Aorta (tissue), 5 donors: ENCODE results near the gene RHOU. TPM values are rescaled to one million over a fixed set of nuclear protein-coding genes. Genes with fewer than 3 reads are reported as not detected.

Experiments used
- ATAC-seq: fragments of 200-7000 bp; cut with Tn5 transposase; one replicate; pipeline ENCODE4 v1.9.1; 2022; ENCODE audit warnings: moderate library complexity; ENCODE audit not compliant: low FRiP score
- DNase-seq, 2 donors: peaks; one replicate each; pipeline ENCODE4 v3.0.0-alpha.2; 2020
- H3K27ac ChIP-seq, 2 donors: one replicate each; pipeline ENCODE4 v1.5.1; 2013; ENCODE audit warnings: low read length in 2 of 2, mild to moderate bottlenecking in 2 of 2, moderate library complexity in 2 of 2, control low read depth in 1 of 2, inconsistent platforms in 1 of 2, low read depth in 1 of 2
- H3K27me3 ChIP-seq, 2 donors: one replicate each; pipeline ENCODE4 v1.6.1; 2013; ENCODE audit warnings: control low read depth in 1 of 2, low read length in 1 of 2, mild to moderate bottlenecking in 1 of 2, moderate library complexity in 1 of 2; ENCODE audit not compliant: insufficient read depth in 2 of 2, control insufficient read depth in 1 of 2
- H3K36me3 ChIP-seq, 2 donors: one replicate each; pipeline ENCODE4 v1.6.1; 2013; ENCODE audit warnings: control low read depth in 1 of 2, low read length in 1 of 2, mild to moderate bottlenecking in 1 of 2; ENCODE audit not compliant: insufficient read depth in 2 of 2, control insufficient read depth in 1 of 2
- H3K4me1 ChIP-seq, 2 donors: one replicate each; pipeline ENCODE4 v1.6.1; 2013; ENCODE audit warnings: low read length in 2 of 2, control low read depth in 1 of 2, mild to moderate bottlenecking in 1 of 2, moderate library complexity in 1 of 2; ENCODE audit not compliant: insufficient read depth in 2 of 2, control insufficient read depth in 1 of 2
- H3K4me3 ChIP-seq, 2 donors: one replicate each; pipeline ENCODE4 v1.5.1; 2013; ENCODE audit warnings: low read length in 2 of 2, control low read depth in 1 of 2, mild to moderate bottlenecking in 1 of 2
- H3K9me3 ChIP-seq: one replicate; pipeline ENCODE4 v1.6.1; 2013; ENCODE audit warnings: mild to moderate bottlenecking, low read length; ENCODE audit not compliant: control insufficient read depth
- WGBS, 2 donors: extraction: QIAGEN DNeasy Blood & Tissue Kit; methylation state at CpG; one replicate each; pipeline ENCODE4 v1.1.7; 2013; 5-methylcytosine and 5-hydroxymethylcytosine counted together
- intact Hi-C, 2 donors: fragments of 100-400 bp; cut with DNase I; formaldehyde crosslinking; loops; one replicate each; pipeline versions ENCODE4 v1.14.2 to v1.15.0; 2022
- polyA plus RNA-seq, 2 donors: library from polyadenylated mRNA; stranded (reverse); fragments of 200-250 nt; gene quantifications; one replicate each; pipeline ENCODE4 v1.2.3, GENCODE V29; 2013
- total RNA-seq, 2 donors: library from RNA; stranded (reverse); fragmentation: NEBNext Ultra II Directional; extraction: Animal tissue kit (Norgen Biotek cat#: 25700); gene quantifications; one replicate each; pipeline ENCODE4 v1.2.1, GENCODE V29; 2021
- donor health status: healthy with polysubstance abuse.
- donor health status: Bipolar disorder and iron deficiency.
- donor health status: DM: no; HTN: no; CAD: no.
- donor health status: DM: no; HTN: no; CAD: no.
- donor health status: DM: yes; HTN: yes; CAD: no.

Gene RHOU
- total and polyA plus RNA-seq, 4 donors, result 15.4 to 37.3 (median 31.4) TPM

DNA sequence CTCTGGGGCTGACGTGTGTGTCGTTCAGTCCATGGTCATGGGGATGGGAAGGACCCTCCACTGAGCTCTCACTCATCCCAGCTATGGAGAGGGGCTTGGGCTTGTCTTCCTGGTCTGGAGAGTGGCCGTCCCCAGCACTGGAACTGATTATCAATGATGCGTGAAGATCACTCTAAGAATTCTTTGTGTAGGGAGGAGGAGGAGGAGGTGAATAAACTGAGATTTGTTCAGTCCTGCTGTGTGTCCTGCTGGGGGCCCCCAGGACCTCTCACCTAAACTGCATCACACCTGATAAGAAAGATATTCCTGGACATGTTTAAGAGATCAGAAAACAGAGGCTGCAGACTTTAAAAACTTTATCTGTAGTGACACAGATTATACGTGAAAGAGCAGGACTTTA lies 21.2 kb downstream of the RHOU start:
- no peaks in the 10 kb centered on the region for H3K36me3 ChIP-seq
- intact Hi-C loops, result no loop called here
- ATAC-seq (no peak), DNase-seq (no peak)
- 90 to 94% methylated on average over 5 of the region's 5 CpGs for WGBS, 2 donors
- H3K9me3 ChIP-seq, result no peaks in the 10 kb centered on the region
- no peak overlapping the region for H3K4me3 ChIP-seq
- peaks cover 0 to 3% of the 10 kb centered on the region in 2 donors for H3K4me1 ChIP-seq
- no peak overlapping the region for H3K27ac ChIP-seq
- no peaks in the 10 kb centered on the region for H3K27me3 ChIP-seq

DNA sequence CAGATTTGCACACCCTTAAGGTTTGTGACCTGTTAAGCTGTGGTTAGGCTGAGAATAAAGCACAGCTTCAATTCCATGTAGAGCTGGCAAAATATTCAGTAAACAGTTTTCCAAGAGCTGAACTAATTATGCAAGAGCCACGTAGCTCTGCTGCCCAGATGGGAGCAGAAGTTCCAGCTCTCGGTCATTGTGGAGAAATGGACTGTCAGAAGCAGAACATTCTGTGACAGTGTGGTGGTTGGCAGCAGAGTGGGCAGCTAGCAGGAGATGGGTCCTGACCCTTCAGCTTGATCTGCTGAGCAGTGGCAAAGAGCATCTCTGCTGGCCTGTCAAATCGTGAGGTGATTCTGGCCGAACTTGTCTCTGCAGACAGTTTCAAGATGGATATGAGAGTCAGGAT lies 23.2 kb downstream of the RHOU start:
- Histone ChIP-seq H3K4me3 (no peak overlapping the region), H3K9me3 (no peaks in the 10 kb centered on the region), H3K27ac (no peak overlapping the region), H3K36me3 (no peaks in the 10 kb centered on the region), H3K27me3 (peaks cover 0 to 2% of the 10 kb centered on the region in 2 donors), H3K4me1 (peaks cover 0 to 1% of the 10 kb centered on the region in 2 donors)
- 77 to 84% methylated on average over 4 of the region's 4 CpGs for WGBS, 2 donors
- ATAC-seq, result no peak
- intact Hi-C loops, result no loop called here
- no peak for DNase-seq

DNA sequence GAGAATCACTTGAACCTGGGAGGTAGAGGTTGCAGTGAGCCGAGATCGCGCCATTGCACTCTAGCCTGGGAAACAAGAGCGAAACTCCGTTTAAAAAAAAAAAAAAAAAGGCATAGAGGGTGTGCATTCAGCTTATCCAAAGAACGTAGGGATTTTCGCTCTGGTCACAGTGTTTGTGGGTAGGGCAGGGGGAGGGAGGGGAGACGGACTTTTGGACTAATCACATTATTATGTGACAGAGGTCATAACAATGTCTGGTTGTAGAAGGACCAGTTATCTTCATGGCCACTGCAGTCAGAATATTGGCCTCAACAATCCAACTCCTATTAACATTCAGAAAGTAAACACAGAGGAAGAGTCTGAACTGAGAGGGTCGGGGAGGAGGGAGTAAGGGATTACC lies 25.7 kb downstream of the RHOU start:
- no peak overlapping the region for H3K27ac ChIP-seq
- H3K4me3 ChIP-seq, result no peak overlapping the region
- no peaks in the 10 kb centered on the region for H3K4me1 ChIP-seq
- ATAC-seq (no peak), DNase-seq (no peak)
- H3K36me3 ChIP-seq, result no peaks in the 10 kb centered on the region
- H3K27me3 ChIP-seq, result peaks cover 0 to 2% of the 10 kb centered on the region in 2 donors
- intact Hi-C loops, result loop anchor here in 1 of 2 donors (1.0 kb wide), 1 partner anchor 23 kb away; no protein-coding TSS in a partner anchor
- H3K9me3 ChIP-seq, result no peaks in the 10 kb centered on the region
- WGBS, 2 donors, result 93 to 94% methylated on average over 4 to 9 of the region's 9 CpGs

DNA sequence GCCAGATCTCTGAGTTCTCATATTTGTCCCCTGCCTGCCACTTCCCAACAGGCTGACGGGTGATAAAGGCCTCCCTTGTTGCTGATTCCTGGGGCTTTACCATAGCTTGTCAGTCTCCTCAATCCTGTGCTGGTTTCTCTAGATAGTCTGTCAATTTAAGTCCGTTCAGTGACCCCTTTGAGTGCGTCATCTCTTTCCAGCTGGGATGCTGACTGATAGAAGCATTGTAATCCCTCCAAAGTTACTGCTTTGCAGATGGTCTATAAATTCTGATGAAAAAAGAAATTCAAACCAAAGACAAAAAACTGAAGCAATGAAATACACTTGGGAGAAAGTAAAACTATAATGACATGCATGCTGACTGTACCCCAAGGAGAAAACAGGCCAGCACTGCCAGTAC lies 28.3 kb downstream of the RHOU start:
- Histone ChIP-seq H3K4me1 (no peaks in the 10 kb centered on the region), H3K27me3 (peaks cover 0 to 2% of the 10 kb centered on the region in 2 donors), H3K27ac (no peak overlapping the region), H3K9me3 (no peaks in the 10 kb centered on the region), H3K4me3 (no peak overlapping the region), H3K36me3 (no peaks in the 10 kb centered on the region)
- 80 to 85% methylated on average over 3 of the region's 3 CpGs for WGBS, 2 donors
- ATAC-seq (no peak), DNase-seq (no peak)
- intact Hi-C loops, result no loop called here

DNA sequence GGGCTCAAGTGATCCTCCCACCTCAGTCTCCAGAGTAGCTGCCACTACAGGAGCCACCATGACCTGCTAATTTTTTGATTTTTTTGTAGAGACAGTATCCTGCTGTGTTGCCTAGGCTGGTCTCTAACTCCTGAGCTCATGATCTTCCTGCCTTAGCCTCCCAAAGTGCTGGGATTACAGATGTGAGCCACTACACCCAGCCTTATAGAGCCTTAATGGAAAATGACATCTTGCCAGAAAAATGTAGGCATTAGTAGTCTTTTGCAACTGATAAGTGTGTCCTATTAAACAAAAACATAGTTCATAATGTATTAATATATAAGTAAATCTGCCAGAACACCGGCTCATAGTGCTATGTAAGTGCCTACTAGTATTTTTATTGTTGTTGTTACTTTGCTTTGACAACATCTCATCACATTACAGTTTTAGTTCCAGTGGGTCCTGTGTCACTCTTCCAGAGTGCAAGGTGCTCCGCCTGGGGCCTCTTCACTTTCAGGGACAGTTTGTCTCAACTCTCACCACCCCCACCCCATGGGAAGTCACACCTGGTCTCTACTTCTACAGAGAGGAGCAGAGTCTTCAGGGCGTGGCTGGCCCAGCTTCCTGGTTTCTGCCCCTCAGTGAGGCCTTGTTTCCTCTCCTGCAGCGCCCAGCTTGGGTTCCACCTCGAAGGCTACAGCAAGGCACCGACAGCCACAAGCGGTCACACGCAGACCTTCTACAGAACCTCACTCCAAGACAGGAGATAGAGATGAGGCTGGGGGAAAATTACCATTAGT lies 30.1 kb downstream of the RHOU start:
- Histone ChIP-seq H3K36me3 (no peaks in the 10 kb centered on the region), H3K9me3 (no peaks in the 10 kb centered on the region), H3K27me3 (peaks cover 0 to 2% of the 10 kb centered on the region in 2 donors), H3K4me1 (no peaks in the 10 kb centered on the region), H3K27ac (no peak overlapping the region), H3K4me3 (no peak overlapping the region)
- ATAC-seq (no peak), DNase-seq (no peak)
- 92 to 94% methylated on average over 8 of the region's 8 CpGs for WGBS, 2 donors
- intact Hi-C loops, result no loop called here

DNA sequence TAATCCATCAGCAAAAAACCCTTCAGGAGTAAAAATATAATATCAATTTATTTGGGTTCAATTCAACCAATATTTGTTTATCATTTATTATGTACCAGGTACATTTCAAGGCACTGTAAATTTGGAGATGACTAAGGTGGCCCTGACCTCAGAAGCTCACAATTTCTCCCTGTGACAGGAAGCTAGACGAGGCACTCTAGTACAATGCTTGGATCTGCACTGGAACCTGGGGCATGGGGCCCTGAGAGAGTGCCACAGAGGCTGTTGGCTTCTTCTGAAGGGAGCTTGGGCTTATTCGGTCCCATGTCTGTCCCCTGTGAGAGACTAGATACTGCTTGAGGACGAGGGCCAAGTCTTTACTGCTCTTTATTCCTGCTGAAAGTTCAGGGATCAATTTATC lies 31.5 kb downstream of the RHOU start:
- Histone ChIP-seq H3K4me3 (no peak overlapping the region), H3K4me1 (no peaks in the 10 kb centered on the region), H3K36me3 (no peaks in the 10 kb centered on the region), H3K27ac (no peak overlapping the region), H3K27me3 (peaks cover 0 to 2% of the 10 kb centered on the region in 2 donors), H3K9me3 (no peaks in the 10 kb centered on the region)
- 93 to 94% methylated on average over 3 of the region's 3 CpGs for WGBS, 2 donors
- ATAC-seq, result no peak
- intact Hi-C loops, result no loop called here
- no peak for DNase-seq

DNA sequence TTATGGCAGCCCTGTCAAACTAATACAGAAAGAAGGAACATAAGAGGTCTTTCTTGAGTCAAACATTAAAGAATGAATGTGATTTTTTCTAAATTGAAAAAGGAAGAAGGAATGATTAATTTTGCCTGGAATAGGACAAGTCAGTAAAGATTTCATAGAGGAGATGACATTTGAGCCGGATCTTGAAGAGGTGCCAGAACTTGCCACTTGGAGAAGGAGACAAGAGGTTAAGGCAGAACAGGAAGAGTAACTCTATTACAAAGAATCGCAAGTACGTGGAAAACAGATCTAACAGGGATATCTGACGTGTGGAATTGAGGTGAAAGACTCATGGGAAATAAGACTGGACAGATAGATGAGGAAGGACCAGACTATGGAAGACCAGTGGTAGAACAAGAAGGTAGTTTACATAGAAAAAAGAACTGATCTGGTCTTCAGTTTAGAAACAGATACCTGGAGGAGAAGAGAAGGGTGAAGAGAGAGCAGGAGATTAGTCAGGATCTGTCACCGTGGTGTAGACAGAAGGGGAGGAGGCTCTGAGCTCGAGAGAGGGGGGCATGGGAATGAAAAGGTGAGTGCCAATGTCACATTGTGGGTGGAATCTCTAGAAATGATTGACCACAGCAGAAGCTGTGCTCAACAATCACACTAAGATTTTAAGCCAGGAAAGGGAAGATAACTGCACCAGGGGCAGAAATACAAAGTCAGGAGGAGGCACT lies 32.5 kb downstream of the RHOU start:
- no peaks in the 10 kb centered on the region for H3K36me3 ChIP-seq
- intact Hi-C loops, result no loop called here
- DNase-seq, result no peak
- no peaks in the 10 kb centered on the region for H3K4me1 ChIP-seq
- ATAC-seq, result no peak
- no peak overlapping the region for H3K27ac ChIP-seq
- WGBS, 2 donors, result 66 to 76% methylated on average over 6 of the region's 6 CpGs
- peaks cover 0 to 2% of the 10 kb centered on the region in 2 donors for H3K27me3 ChIP-seq
- H3K4me3 ChIP-seq, result no peak overlapping the region
- H3K9me3 ChIP-seq, result no peaks in the 10 kb centered on the region

DNA sequence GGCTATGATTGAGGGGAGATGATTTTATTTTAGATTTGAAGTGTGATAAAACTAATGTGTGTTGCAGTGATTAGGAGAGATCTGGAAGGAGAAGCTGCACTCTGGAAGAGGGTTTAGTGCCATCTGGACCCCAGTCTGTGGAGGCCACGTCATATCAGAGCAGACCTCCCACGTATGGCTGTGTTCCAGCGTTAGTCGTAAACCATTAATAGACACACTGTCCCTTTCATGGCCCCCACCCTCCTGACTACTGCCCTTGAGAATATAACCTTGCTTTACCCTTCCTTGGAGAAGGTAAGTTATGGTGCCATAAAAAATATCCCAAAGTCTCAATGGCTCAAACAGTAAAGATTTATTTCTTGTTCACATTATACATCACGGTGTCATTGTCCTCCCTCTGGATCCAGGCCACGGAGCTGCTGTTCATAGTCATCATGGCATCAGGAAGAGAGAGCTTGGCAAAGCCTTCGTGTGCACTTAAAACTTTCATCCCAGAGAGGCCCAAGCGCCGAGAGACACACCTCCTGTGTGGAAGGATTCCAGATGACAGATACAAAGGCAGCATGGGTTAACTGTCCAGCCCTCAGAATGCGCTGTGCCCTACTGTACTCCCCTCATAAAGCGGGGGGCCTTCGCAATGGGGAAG lies 33.2 kb downstream of the RHOU start:
- no peak for ATAC-seq
- intact Hi-C loops, result no loop called here
- no peaks in the 10 kb centered on the region for H3K4me1 ChIP-seq
- no peak overlapping the region for H3K4me3 ChIP-seq
- H3K9me3 ChIP-seq, result no peaks in the 10 kb centered on the region
- H3K27me3 ChIP-seq, result no peaks in the 10 kb centered on the region
- WGBS, 2 donors, result 75 to 80% methylated on average over 12 of the region's 12 CpGs
- no peak for DNase-seq
- H3K36me3 ChIP-seq, result no peaks in the 10 kb centered on the region
- H3K27ac ChIP-seq, result no peak overlapping the region
